ENCODE results near the gene CYP2S1.

DNA sequence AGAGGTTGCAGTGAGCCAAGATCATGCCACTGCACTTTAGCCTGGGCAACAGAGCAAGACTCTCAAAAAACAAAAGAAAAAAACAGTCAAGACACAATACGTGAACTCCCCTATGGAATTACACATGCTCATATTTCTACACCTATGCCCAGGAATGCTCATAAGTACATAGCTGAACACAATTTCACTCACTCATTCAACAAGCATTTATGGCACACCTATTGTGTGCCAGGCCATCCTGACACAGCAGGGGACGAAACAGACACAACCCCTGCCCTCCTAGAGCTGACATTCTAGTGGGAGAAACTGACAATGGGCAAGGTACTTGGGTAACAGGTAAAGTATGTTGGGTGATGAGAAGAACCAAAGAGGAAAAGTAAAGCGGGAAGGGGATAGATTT, 35.5 kb downstream of the CYP2S1 start:
- TF ChIP-seq, protein P1, sequence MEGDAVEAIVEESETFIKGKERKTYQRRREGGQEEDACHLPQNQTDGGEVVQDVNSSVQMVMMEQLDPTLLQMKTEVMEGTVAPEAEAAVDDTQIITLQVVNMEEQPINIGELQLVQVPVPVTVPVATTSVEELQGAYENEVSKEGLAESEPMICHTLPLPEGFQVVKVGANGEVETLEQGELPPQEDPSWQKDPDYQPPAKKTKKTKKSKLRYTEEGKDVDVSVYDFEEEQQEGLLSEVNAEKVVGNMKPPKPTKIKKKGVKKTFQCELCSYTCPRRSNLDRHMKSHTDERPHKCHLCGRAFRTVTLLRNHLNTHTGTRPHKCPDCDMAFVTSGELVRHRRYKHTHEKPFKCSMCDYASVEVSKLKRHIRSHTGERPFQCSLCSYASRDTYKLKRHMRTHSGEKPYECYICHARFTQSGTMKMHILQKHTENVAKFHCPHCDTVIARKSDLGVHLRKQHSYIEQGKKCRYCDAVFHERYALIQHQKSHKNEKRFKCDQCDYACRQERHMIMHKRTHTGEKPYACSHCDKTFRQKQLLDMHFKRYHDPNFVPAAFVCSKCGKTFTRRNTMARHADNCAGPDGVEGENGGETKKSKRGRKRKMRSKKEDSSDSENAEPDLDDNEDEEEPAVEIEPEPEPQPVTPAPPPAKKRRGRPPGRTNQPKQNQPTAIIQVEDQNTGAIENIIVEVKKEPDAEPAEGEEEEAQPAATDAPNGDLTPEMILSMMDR (conservative IDR thresholded peaks at IDR 0.05; ENCODE audit: low read depth, low read length): no peak
- no peak for TF ChIP-seq EZH2 (IDR thresholded peaks at IDR 0.05; ENCODE audit: borderline replicate concordance, low read depth, low read length, poor library complexity, severe bottlenecking)

All from A673 (cell line).